ENCODE measurements around the gene CAMTA1.

The CAMTA1 gene

DNA sequence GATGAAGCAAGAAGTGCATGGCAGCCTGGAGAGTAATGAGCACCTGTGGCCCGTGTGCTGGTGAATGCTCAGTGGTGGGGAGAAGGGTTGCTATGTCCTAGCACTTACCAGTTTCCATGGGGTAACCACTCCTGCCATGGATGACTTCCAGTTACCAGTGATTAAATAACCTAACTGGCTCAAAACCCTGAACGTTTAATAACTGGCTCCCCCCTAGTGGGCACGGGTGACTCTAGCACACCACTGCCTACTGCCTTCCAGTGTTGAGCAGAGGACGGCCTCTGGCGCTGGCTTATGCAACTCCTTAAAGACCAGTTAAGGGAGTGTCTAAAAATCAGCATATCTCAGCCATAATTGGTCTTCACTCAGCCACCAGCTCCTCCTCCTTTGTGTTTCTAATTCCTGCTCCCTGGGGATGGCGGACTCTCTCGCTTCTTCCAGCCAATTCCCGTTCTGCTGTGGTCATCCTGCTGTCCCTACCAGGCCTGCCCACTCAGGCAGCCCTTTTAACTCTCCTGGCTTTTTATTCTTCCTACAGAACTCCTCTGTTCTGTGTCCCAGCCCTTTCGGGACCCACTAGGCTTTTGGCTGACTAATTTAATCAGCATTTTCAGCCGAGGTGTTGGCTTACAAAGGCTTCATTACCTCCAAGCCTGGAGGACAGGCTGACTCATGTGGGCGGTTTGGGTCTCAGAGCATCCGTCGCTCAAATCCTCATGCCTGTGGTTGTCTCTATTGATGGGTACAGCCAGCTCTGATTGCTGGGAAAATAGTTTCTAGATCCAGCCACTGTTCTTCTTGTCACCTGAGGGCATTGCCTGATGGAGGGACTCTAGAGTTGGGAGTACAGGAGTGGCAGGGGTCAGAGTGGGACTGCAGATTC is 332.4 kb downstream of the CAMTA1 start:
- H3K36me3 ChIP-seq (ENCODE audit: control insufficient read depth, insufficient read depth, low read length) = no peaks in the 10 kb centered on the region
- peak overlapping the region; percentile 57 for H3K9ac ChIP-seq (ENCODE audit: low read depth, low read length)
- H3K4me1 ChIP-seq (ENCODE audit: control insufficient read depth, insufficient read depth, low read length) = peaks cover 9% of the 10 kb centered on the region; the same call in 1 of the 2 replicates
- H3K27ac ChIP-seq (ENCODE audit: low read depth, low read length) = peak overlapping the region; percentile 97
- no peaks in the 10 kb centered on the region for H3K27me3 ChIP-seq (ENCODE audit: control insufficient read depth, insufficient read depth, low read length)
- no peaks in the 10 kb centered on the region for H3K9me3 ChIP-seq (ENCODE audit: control insufficient read depth, insufficient read depth, low read length)
- H3K4me3 ChIP-seq (ENCODE audit: low read depth, low read length) = peak overlapping the region; percentile 33; the same call in 1 of the 2 replicates

DNA sequence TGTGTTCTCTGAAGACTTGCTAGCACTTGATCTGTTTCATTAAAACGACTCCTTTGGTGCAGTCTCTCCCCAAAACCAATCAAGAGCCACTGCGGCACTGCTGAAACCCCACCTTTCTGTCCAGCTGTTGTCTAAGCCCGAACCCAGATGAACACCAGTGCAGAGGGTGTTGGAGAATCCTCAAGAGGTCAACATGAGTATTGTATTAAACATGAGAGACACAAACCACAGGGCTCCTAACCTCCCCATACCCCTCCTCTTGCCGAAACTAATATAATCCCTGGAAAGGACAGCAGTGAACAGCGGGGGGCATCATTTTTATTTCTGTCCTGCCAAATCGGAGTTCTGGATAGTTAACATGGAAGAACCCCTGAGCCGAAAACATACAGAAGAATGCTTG is 333.9 kb downstream of the CAMTA1 start:
- peaks cover 9% of the 10 kb centered on the region; the same call in 1 of the 2 replicates for H3K4me1 ChIP-seq (ENCODE audit: control insufficient read depth, insufficient read depth, low read length)
- no peaks in the 10 kb centered on the region for H3K27me3 ChIP-seq (ENCODE audit: control insufficient read depth, insufficient read depth, low read length)
- no peaks in the 10 kb centered on the region for H3K36me3 ChIP-seq (ENCODE audit: control insufficient read depth, insufficient read depth, low read length)
- no peak overlapping the region for H3K4me3 ChIP-seq (ENCODE audit: low read depth, low read length)
- no peak overlapping the region for H3K27ac ChIP-seq (ENCODE audit: low read depth, low read length)
- no peak overlapping the region for H3K9ac ChIP-seq (ENCODE audit: low read depth, low read length)
- no peaks in the 10 kb centered on the region for H3K9me3 ChIP-seq (ENCODE audit: control insufficient read depth, insufficient read depth, low read length)

DNA sequence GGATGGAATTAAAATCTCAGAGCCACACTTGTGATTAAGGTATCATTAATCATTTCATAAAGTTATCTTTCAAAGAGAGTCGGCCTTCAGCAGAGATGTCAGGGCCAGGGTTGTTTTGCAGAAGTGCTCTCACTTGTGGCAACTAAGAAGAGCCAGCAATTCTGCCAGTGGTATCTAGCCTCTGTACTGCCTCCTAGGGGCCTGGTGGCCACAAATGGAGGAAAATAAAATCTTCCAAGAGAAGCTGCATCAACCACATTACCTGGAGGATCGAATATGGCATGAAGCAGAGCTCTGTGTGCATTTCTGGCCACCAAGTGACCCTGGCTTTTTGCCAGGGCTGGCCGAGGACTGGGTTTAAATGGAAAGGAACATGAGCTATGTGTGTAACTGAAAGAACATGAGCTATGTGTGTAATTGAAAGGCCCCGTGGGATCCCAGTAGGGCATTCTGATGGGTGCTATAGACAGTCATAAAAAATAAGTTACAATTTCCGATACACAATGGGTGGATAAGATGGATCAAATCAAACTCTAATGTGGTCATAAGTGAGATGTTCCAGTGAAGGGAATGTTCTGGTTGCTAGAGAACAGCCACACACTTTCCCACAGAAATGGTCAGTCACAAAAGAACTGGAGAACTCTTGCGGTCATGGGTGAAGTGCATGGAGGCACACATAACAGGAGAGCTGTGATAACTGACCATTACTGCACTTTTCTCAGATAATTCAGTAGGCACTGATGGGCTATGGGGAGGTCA is 335.8 kb downstream of the CAMTA1 start:
- H3K4me3 ChIP-seq (ENCODE audit: low read depth, low read length) = no peak overlapping the region
- H3K9ac ChIP-seq (ENCODE audit: low read depth, low read length) = no peak overlapping the region
- H3K4me1 ChIP-seq (ENCODE audit: control insufficient read depth, insufficient read depth, low read length) = peaks cover 9% of the 10 kb centered on the region; the same call in 1 of the 2 replicates
- no peak overlapping the region for H3K27ac ChIP-seq (ENCODE audit: low read depth, low read length)
- no peaks in the 10 kb centered on the region for H3K9me3 ChIP-seq (ENCODE audit: control insufficient read depth, insufficient read depth, low read length)
- no peaks in the 10 kb centered on the region for H3K36me3 ChIP-seq (ENCODE audit: control insufficient read depth, insufficient read depth, low read length)
- no peaks in the 10 kb centered on the region for H3K27me3 ChIP-seq (ENCODE audit: control insufficient read depth, insufficient read depth, low read length)

DNA sequence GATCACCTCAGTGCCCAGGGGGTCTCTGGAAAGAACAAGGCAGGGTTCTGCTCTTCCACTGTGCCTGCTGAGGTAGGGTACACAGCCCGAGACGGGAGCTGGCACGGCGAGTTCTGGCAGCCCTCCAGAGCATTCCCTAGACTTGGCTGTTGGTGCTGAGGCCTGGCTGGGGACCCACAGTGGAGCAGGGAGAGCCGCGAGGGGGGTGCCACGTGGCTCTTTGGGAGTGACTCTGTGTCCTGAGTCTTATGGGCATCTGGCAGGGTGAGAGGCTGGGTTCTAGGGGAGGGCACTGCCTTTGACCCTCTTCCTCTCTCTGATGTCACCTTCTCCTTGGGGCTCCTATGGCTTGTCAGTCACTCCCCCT is 336.4 kb downstream of the CAMTA1 start:
- Histone ChIP-seq H3K9ac (ENCODE audit: low read depth, low read length) (no peak overlapping the region), H3K4me1 (ENCODE audit: control insufficient read depth, insufficient read depth, low read length) (peaks cover 9% of the 10 kb centered on the region; the same call in 1 of the 2 replicates), H3K9me3 (ENCODE audit: control insufficient read depth, insufficient read depth, low read length) (no peaks in the 10 kb centered on the region), H3K4me3 (ENCODE audit: low read depth, low read length) (no peak overlapping the region), H3K27ac (ENCODE audit: low read depth, low read length) (no peak overlapping the region), H3K36me3 (ENCODE audit: control insufficient read depth, insufficient read depth, low read length) (no peaks in the 10 kb centered on the region), H3K27me3 (ENCODE audit: control insufficient read depth, insufficient read depth, low read length) (no peaks in the 10 kb centered on the region)

DNA sequence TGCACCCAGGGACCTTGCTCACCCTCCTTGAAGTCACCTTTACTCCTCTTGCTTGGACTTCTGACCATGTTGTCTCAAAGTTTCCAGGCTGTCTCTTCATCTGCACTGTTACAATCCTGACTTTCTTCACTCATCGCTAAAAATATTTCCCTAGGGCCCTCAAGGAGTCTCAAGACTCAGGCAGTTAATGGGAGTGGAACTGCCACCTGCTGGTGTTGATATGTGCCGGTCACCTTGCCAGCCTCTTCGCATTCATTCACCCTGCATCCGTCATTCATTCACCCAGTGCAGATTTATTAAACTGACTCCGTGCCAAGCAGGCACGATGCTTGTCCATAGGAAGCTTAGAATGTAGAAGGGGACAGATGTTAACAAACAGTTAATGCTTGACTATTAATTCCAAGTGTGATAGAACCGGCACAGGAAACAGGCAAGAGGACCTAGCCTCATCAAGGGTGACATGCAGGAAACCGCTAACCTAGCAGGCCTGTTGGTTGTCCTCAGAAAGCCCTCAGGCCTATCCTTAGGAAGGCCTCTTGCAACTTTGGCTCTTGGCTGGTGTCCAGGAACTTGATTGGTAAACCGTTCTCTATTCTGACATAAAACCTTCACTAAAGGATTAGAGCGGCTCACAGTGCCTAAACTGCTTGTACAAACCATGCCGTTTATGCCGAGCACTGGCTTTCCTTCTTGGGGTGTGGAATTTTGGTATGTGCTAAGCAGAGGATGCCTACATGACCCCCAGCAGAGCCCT is 342.2 kb downstream of the CAMTA1 start:
- Histone ChIP-seq H3K27ac (ENCODE audit: low read depth, low read length) (no peak overlapping the region), H3K4me3 (ENCODE audit: low read depth, low read length) (no peak overlapping the region), H3K27me3 (ENCODE audit: control insufficient read depth, insufficient read depth, low read length) (no peaks in the 10 kb centered on the region), H3K36me3 (ENCODE audit: control insufficient read depth, insufficient read depth, low read length) (no peaks in the 10 kb centered on the region), H3K4me1 (ENCODE audit: control insufficient read depth, insufficient read depth, low read length) (no peaks in the 10 kb centered on the region), H3K9me3 (ENCODE audit: control insufficient read depth, insufficient read depth, low read length) (no peaks in the 10 kb centered on the region), H3K9ac (ENCODE audit: low read depth, low read length) (no peak overlapping the region)

- Histone ChIP-seq H3K36me3 (ENCODE audit: control insufficient read depth, insufficient read depth, low read length) (no peaks in the 10 kb centered on the region), H3K27ac (ENCODE audit: low read depth, low read length) (no peak overlapping the region), H3K27me3 (ENCODE audit: control insufficient read depth, insufficient read depth, low read length) (no peaks in the 10 kb centered on the region), H3K4me1 (ENCODE audit: control insufficient read depth, insufficient read depth, low read length) (no peaks in the 10 kb centered on the region), H3K9me3 (ENCODE audit: control insufficient read depth, insufficient read depth, low read length) (no peaks in the 10 kb centered on the region), H3K4me3 (ENCODE audit: low read depth, low read length) (no peak overlapping the region), H3K9ac (ENCODE audit: low read depth, low read length) (no peak overlapping the region)
These were observed 343.0 kb downstream of the CAMTA1 start for GRCh38 chr1:7128293-7128692.

- Histone ChIP-seq H3K36me3 (ENCODE audit: control insufficient read depth, insufficient read depth, low read length) (no peaks in the 10 kb centered on the region), H3K27ac (ENCODE audit: low read depth, low read length) (no peak overlapping the region), H3K4me3 (ENCODE audit: low read depth, low read length) (no peak overlapping the region), H3K9me3 (ENCODE audit: control insufficient read depth, insufficient read depth, low read length) (no peaks in the 10 kb centered on the region), H3K9ac (ENCODE audit: low read depth, low read length) (no peak overlapping the region), H3K4me1 (ENCODE audit: control insufficient read depth, insufficient read depth, low read length) (no peaks in the 10 kb centered on the region), H3K27me3 (ENCODE audit: control insufficient read depth, insufficient read depth, low read length) (no peaks in the 10 kb centered on the region)
These were observed 344.9 kb downstream of the CAMTA1 start for GRCh38 chr1:7130127-7130526.

DNA sequence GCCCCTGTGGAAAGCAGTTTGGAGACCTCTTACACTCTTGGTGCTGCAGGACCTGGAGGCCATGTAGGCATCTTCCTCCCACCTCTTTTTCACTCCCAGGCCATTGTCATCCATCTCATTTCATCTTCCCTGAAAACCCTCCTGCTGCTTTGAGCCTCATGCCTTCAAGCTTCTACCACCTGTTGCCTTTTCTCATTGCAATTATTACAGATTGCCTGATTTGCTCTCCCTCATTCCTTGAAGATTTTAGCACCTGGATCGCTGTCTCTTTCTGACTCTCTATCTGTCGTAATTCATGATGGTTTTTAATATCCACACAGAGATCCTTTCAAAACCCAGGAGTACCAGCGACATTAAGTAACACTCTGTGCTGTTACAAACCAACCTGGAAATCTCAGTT is 350.2 kb downstream of the CAMTA1 start:
- no peak overlapping the region for H3K9ac ChIP-seq (ENCODE audit: low read depth, low read length)
- H3K4me1 ChIP-seq (ENCODE audit: control insufficient read depth, insufficient read depth, low read length) = 0 out of 2 replicates have a peak, but pooled peaks cover 3% of the 10 kb centered on the region
- no peak overlapping the region for H3K27ac ChIP-seq (ENCODE audit: low read depth, low read length)
- no peaks in the 10 kb centered on the region for H3K36me3 ChIP-seq (ENCODE audit: control insufficient read depth, insufficient read depth, low read length)
- no peaks in the 10 kb centered on the region for H3K9me3 ChIP-seq (ENCODE audit: control insufficient read depth, insufficient read depth, low read length)
- no peak overlapping the region for H3K4me3 ChIP-seq (ENCODE audit: low read depth, low read length)
- H3K27me3 ChIP-seq (ENCODE audit: control insufficient read depth, insufficient read depth, low read length) = no peaks in the 10 kb centered on the region

DNA sequence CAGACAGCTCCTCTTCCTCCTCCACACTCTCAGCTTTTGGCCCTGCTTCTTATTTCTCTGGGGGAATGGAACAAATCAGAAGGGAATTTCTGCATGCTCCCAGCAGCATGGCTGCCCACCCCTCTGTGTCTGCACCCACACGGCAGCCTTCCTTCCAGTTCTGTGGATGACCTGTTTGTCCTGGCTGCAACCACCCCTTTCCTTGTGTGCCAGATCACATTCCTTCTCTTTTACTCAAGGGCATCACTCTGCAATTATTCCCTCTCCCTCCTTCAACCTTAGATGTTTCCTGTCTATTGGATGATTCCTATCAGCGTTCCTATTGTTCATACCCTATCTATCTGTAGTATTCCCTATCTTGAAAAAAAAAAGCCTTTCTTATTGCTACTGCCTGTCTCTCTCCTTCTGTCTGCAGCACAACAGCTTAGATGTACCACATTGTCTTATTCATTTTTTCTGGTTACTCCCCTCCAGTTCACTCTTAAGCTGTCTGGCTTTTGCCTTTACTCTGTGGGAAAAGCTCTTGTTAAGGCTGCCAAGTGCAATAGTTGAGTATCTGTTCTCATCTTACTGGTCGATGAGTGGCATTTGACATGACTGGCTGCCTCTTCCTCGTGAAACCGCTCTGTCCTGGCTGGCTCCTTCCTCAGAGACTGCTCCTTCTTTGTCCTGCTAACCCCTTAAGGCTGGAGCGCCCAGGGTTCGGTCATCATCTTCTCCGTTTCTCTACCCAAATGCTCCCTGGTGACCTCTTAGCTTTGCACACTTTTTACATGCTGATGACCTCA is 351.1 kb downstream of the CAMTA1 start:
- Histone ChIP-seq H3K27me3 (ENCODE audit: control insufficient read depth, insufficient read depth, low read length) (no peaks in the 10 kb centered on the region), H3K4me3 (ENCODE audit: low read depth, low read length) (no peak overlapping the region), H3K27ac (ENCODE audit: low read depth, low read length) (no peak overlapping the region)

DNA sequence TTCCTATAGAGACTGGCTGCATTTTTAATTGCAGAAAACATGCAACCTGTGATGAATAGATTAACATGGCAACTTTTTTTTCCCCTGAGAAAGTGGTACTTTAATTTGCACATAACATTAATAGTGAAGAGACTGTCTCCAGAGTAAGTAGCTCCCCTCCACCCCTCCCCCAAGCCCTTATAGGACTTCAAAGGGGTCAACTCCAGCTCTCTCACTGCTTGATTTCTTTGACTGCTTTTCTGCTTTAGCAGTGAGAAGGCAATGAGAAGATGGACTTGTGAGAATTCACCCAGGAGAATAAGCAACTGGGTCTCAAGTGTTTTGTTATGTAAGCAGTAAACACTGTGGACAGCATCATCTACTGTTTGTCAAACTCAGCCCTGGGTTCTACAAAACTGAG is 355.0 kb downstream of the CAMTA1 start:
- no peaks in the 10 kb centered on the region for H3K36me3 ChIP-seq (ENCODE audit: control insufficient read depth, insufficient read depth, low read length)
- no peak overlapping the region for H3K9ac ChIP-seq (ENCODE audit: low read depth, low read length)
- H3K9me3 ChIP-seq (ENCODE audit: control insufficient read depth, insufficient read depth, low read length) = no peaks in the 10 kb centered on the region
- H3K4me1 ChIP-seq (ENCODE audit: control insufficient read depth, insufficient read depth, low read length) = 0 out of 2 replicates have a peak, but pooled peaks cover 3% of the 10 kb centered on the region
- no peak overlapping the region for H3K4me3 ChIP-seq (ENCODE audit: low read depth, low read length)
- H3K27me3 ChIP-seq (ENCODE audit: control insufficient read depth, insufficient read depth, low read length) = no peaks in the 10 kb centered on the region
- no peak overlapping the region for H3K27ac ChIP-seq (ENCODE audit: low read depth, low read length)

More for the DNA sequence above, 351.1 kb downstream of the CAMTA1 start:
- Histone ChIP-seq H3K9ac (ENCODE audit: low read depth, low read length) (no peak overlapping the region), H3K36me3 (ENCODE audit: control insufficient read depth, insufficient read depth, low read length) (no peaks in the 10 kb centered on the region), H3K9me3 (ENCODE audit: control insufficient read depth, insufficient read depth, low read length) (no peaks in the 10 kb centered on the region), H3K4me1 (ENCODE audit: control insufficient read depth, insufficient read depth, low read length) (0 out of 2 replicates have a peak, but pooled peaks cover 3% of the 10 kb centered on the region)

Measured in HUES48 (cell line).